Retina (tissue), 1 donor: ENCODE data around the gene OR2AE1.
"Not testable (repeated sequence)": the region's sequence is repeated elsewhere in the genome, so short reads cannot be mapped to it uniquely, and the experiment has no call there.

Experiments
- DNase-seq: peaks from one replicate; pipeline ENCODE4 v3.0.0-alpha.2; 2016

OR2AE1 gene

GRCh38 chr7:99876933-99877332, at the start of gene OR2AE1:
Gene OR2AE1 (minus strand): TSS chr7:99877033. CDS start chr7:99877033, 0 bp downstream.
- DNase-seq = no peak

- DNase-seq = no peak
Observed at GRCh38 chr7:99926321-99926720, 49.5 kb upstream of the OR2AE1 start.

GRCh38 chr7:99923200-99923599, 46.4 kb upstream of the OR2AE1 start:
- no peak for DNase-seq

- DNase-seq = no peak
Observed at GRCh38 chr7:99920149-99920548, 43.3 kb upstream of the OR2AE1 start.

GRCh38 chr7:99919814-99920112, 42.9 kb upstream of the OR2AE1 start:
- no peak for DNase-seq

- peak; percentile 92 for DNase-seq
Observed at GRCh38 chr7:99918959-99919813, 42.4 kb upstream of the OR2AE1 start, which contains the start of gene TRIM4. Gene TRIM4 (minus strand): TSS chr7:99919530. CDS start chr7:99919401, 129 bp downstream.

GRCh38 chr7:99910976-99911375, 34.1 kb upstream of the OR2AE1 start:
- no peak for DNase-seq

- no peak for DNase-seq
Observed at GRCh38 chr7:99901581-99901980, 24.7 kb upstream of the OR2AE1 start.

GRCh38 chr7:99899830-99900519, 23.1 kb upstream of the OR2AE1 start:
- DNase-seq = no peak

- no peak for DNase-seq
Observed at GRCh38 chr7:99898836-99899235, 22.0 kb upstream of the OR2AE1 start.

- DNase-seq = no peak
Observed at GRCh38 chr7:99898023-99898357, 21.2 kb upstream of the OR2AE1 start.

- DNase-seq = no peak
Observed at GRCh38 chr7:99897322-99898022, 20.6 kb upstream of the OR2AE1 start.

- DNase-seq = no peak
Observed at GRCh38 chr7:99894738-99895137, 17.9 kb upstream of the OR2AE1 start.

- no peak for DNase-seq
Observed at GRCh38 chr7:99893280-99893679, 16.4 kb upstream of the OR2AE1 start.

GRCh38 chr7:99890348-99890747, 13.5 kb upstream of the OR2AE1 start:
- not testable (repeated sequence) for DNase-seq

GRCh38 chr7:99888366-99888765, 11.5 kb upstream of the OR2AE1 start:
- not testable (repeated sequence) for DNase-seq

- peak; percentile 15 for DNase-seq
Observed at GRCh38 chr7:99881370-99881769, 4.5 kb upstream of the OR2AE1 start.

GRCh38 chr7:99876491-99876890, 342 bp downstream of the OR2AE1 start:
- DNase-seq = no peak

GRCh38 chr7:99868246-99868645, 8.6 kb downstream of the OR2AE1 start:
- no peak for DNase-seq

- DNase-seq = not testable (repeated sequence)
Observed at GRCh38 chr7:99867477-99867876, 9.4 kb downstream of the OR2AE1 start.

GRCh38 chr7:99863847-99864440, 12.9 kb downstream of the OR2AE1 start:
- DNase-seq = no peak

- DNase-seq = no peak
Observed at GRCh38 chr7:99860281-99861127, 16.3 kb downstream of the OR2AE1 start.
